ENCODE results near the gene KDM5C. TPM values are rescaled to one million over a fixed set of nuclear protein-coding genes. Genes with fewer than 3 reads are reported as not detected.

The KDM5C gene
- total RNA-seq, 1 donor from 2014 or later: 124 TPM

- H3K9me3 Mint-ChIP-seq (ENCODE audit: unreplicated experiment): no peaks in the 10 kb centered on the region
Observed at GRCh38 chrX:53257166-53257565, 32.2 kb upstream of the KDM5C start.

GRCh38 chrX:53256446-53257041 is 31.5 kb upstream of the KDM5C start:
- no peak for DNase-seq
- H3K4me1 Mint-ChIP-seq (ENCODE audit: low read depth, unreplicated experiment): no peaks in the 10 kb centered on the region
- H3K9me3 Mint-ChIP-seq (ENCODE audit: unreplicated experiment): no peaks in the 10 kb centered on the region
- H3K4me3 Mint-ChIP-seq (ENCODE audit: unreplicated experiment): no peak overlapping the region
- peaks cover 3% of the 10 kb centered on the region for H3K27me3 Mint-ChIP-seq (ENCODE audit: unreplicated experiment)
- TF ChIP-seq, protein P1, sequence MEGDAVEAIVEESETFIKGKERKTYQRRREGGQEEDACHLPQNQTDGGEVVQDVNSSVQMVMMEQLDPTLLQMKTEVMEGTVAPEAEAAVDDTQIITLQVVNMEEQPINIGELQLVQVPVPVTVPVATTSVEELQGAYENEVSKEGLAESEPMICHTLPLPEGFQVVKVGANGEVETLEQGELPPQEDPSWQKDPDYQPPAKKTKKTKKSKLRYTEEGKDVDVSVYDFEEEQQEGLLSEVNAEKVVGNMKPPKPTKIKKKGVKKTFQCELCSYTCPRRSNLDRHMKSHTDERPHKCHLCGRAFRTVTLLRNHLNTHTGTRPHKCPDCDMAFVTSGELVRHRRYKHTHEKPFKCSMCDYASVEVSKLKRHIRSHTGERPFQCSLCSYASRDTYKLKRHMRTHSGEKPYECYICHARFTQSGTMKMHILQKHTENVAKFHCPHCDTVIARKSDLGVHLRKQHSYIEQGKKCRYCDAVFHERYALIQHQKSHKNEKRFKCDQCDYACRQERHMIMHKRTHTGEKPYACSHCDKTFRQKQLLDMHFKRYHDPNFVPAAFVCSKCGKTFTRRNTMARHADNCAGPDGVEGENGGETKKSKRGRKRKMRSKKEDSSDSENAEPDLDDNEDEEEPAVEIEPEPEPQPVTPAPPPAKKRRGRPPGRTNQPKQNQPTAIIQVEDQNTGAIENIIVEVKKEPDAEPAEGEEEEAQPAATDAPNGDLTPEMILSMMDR (IDR thresholded peaks at IDR 0.05; ENCODE audit: partially characterized antibody, unreplicated experiment): no peak
- H3K36me3 Mint-ChIP-seq (ENCODE audit: unreplicated experiment): no peaks in the 10 kb centered on the region
- H3K27ac Mint-ChIP-seq (ENCODE audit: unreplicated experiment): no peak overlapping the region

More at GRCh38 chrX:53257166-53257565, 32.2 kb upstream of the KDM5C start:
- Mint-ChIP-seq H3K27me3 (ENCODE audit: unreplicated experiment) (peaks cover 3% of the 10 kb centered on the region), H3K4me3 (ENCODE audit: unreplicated experiment) (no peak overlapping the region), H3K27ac (ENCODE audit: unreplicated experiment) (no peak overlapping the region), H3K36me3 (ENCODE audit: unreplicated experiment) (no peaks in the 10 kb centered on the region), H3K4me1 (ENCODE audit: low read depth, unreplicated experiment) (peaks cover 1% of the 10 kb centered on the region)
- no peak for DNase-seq
- TF ChIP-seq, protein P1 (IDR thresholded peaks at IDR 0.05; ENCODE audit: partially characterized antibody, unreplicated experiment): no peak

DNA sequence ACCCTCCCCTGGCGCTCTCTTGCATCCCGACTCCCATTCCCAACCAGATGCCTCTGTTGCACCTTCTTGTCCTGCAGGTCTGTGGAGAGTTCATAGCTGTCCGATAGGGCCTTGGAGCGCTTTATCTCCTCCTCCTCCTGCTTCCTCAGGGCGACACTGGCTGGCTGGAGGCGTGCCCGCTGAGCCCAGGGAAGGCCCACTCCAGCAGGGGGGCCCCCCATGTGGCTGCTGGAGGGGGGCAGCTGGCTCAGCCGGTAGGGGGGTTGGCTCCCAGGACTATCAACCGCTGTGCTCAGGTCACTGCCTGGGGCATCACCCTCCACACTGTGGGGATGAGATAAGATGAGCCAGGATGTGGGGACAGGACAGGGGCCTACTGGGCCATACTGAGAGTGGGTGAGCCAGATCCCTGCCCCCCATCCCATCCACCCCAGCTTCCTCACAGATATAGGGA is 30.8 kb upstream of the KDM5C start:
- Mint-ChIP-seq H3K4me1 (ENCODE audit: low read depth, unreplicated experiment) (no peaks in the 10 kb centered on the region), H3K27ac (ENCODE audit: unreplicated experiment) (no peak overlapping the region), H3K9me3 (ENCODE audit: unreplicated experiment) (peaks cover 3% of the 10 kb centered on the region), H3K27me3 (ENCODE audit: unreplicated experiment) (peaks cover 3% of the 10 kb centered on the region), H3K36me3 (ENCODE audit: unreplicated experiment) (no peaks in the 10 kb centered on the region), H3K4me3 (ENCODE audit: unreplicated experiment) (no peak overlapping the region)
- DNase-seq: no peak
- TF ChIP-seq, protein P1 (IDR thresholded peaks at IDR 0.05; ENCODE audit: partially characterized antibody, unreplicated experiment): no peak

GRCh38 chrX:53254570-53255461 is 29.8 kb upstream of the KDM5C start:
- H3K36me3 Mint-ChIP-seq (ENCODE audit: unreplicated experiment): no peaks in the 10 kb centered on the region
- H3K27ac Mint-ChIP-seq (ENCODE audit: unreplicated experiment): no peak overlapping the region
- H3K27me3 Mint-ChIP-seq (ENCODE audit: unreplicated experiment): peaks cover 3% of the 10 kb centered on the region
- TF ChIP-seq, protein P1 (IDR thresholded peaks at IDR 0.05; ENCODE audit: partially characterized antibody, unreplicated experiment): no peak
- peaks cover 3% of the 10 kb centered on the region for H3K9me3 Mint-ChIP-seq (ENCODE audit: unreplicated experiment)
- DNase-seq: no peak
- no peak overlapping the region for H3K4me3 Mint-ChIP-seq (ENCODE audit: unreplicated experiment)
- no peaks in the 10 kb centered on the region for H3K4me1 Mint-ChIP-seq (ENCODE audit: low read depth, unreplicated experiment)

Data from glutamatergic neuron (in vitro differentiated cells).